GM12878 (cell line): Measurements from ENCODE around the gene TNF. TPM values are rescaled to one million over a fixed set of nuclear protein-coding genes. Genes with fewer than 3 reads are reported as not detected.

Experiments
- CEBPB ChIP-seq, 2 experiments: fragments of 150-350 bp in 1 of 2; IDR thresholded peaks; 2 replicates each; pipeline ENCODE4 v1.6.1; 2012 to 2014; ENCODE audit warnings: low read depth in 2 of 2, low read length in 2 of 2, borderline replicate concordance in 1 of 2, inconsistent platforms in 1 of 2
- CHD4 ChIP-seq: fragments of 200-600 bp; sonication (generic); IDR thresholded peaks from 2 replicates; pipeline ENCODE4 v1.6.1; 2016; ENCODE audit warnings: mild to moderate bottlenecking
- E4F1 ChIP-seq: fragments of 450-650 bp; IDR thresholded peaks from 2 replicates; pipeline ENCODE4 v1.6.1; 2018; ENCODE audit warnings: borderline replicate concordance, mild to moderate bottlenecking; ENCODE audit not compliant: partially characterized antibody
- HCFC1 ChIP-seq: fragments of 150-350 bp; IDR thresholded peaks from 2 replicates; pipeline ENCODE4 v1.6.1; 2014; ENCODE audit warnings: low read length
- HDAC6 ChIP-seq: fragments of 200-600 bp; sonication (generic); IDR thresholded peaks from one replicate; pipeline ENCODE4 v1.8.0; 2017; ENCODE audit warnings: antibody characterized with exemption; ENCODE audit not compliant: unreplicated experiment
- JUNB ChIP-seq: IDR thresholded peaks from 2 replicates; pipeline ENCODE4 v1.6.1; 2016; ENCODE audit warnings: antibody characterized with exemption, mild to moderate bottlenecking
- MYB ChIP-seq: fragments of 150-350 bp; IDR thresholded peaks from 2 replicates; pipeline ENCODE4 v1.6.1; 2014; ENCODE audit warnings: mild to moderate bottlenecking, low read depth, low read length, borderline replicate concordance
- SMC3 ChIP-seq: IDR thresholded peaks from 2 replicates; pipeline ENCODE4 v1.6.1; 2011; ENCODE audit warnings: low read length, improper control_type of control experiment, borderline replicate concordance
- SREBF1 ChIP-seq: IDR thresholded peaks from 2 replicates; pipeline ENCODE4 v1.6.1; 2012; ENCODE audit warnings: mild to moderate bottlenecking, low read length
- STAT1 ChIP-seq: fragments of 450-650 bp; conservative IDR thresholded peaks from 2 replicates; pipeline ENCODE4 v1.6.1; 2014; ENCODE audit warnings: antibody characterized with exemption, mild to moderate bottlenecking
- polyA plus RNA-seq, 11 experiments: library from polyadenylated mRNA; depleted of rRNA in 4 of 11; unstranded in 6 of 11; stranded (reverse) in 5 of 11; fragments of >200 nt; fragmentation: Nextera tagmentation in 4 of 11; fragmentation: Illumina TruSeq in 1 of 11; extraction: Ambion mirVana in 4 of 11; extraction: Trizol in 1 of 11; gene quantifications; 1 replicate in 1 of 11; 2 replicates in 10 of 11; pipeline versions ENCODE4 v1.2.1 to v1.2.3, GENCODE V29; 2011 to 2016; ENCODE audit warnings: inconsistent platforms in 2 of 11, missing spikeins in 2 of 11, low read depth in 1 of 11
- total RNA-seq, 4 experiments: library from RNA; depleted of rRNA in 3 of 4; stranded (reverse); fragments of >200 nt in 3 of 4; fragmentation: Illumina TruSeq in 1 of 4; extraction: Trizol in 1 of 4; gene quantifications; 2 replicates each; pipeline versions ENCODE4 v1.2.1 to v1.2.3, GENCODE V29; 2013 to 2021
- TF ChIP-seq, protein P1 (sequence below): fragments of 450-650 bp; IDR thresholded peaks from 2 replicates; pipeline ENCODE4 v1.6.1; 2017; ENCODE audit warnings: mild to moderate bottlenecking, moderate library complexity
- TF ChIP-seq, protein P2 (sequence below): fragments of 450-650 bp; IDR thresholded peaks from 2 replicates; pipeline ENCODE4 v1.6.1; 2017; ENCODE audit warnings: borderline replicate concordance
- TF ChIP-seq, protein P3 (sequence below): fragments of 450-650 bp; IDR thresholded peaks from 2 replicates; pipeline ENCODE4 v1.6.1; 2016; ENCODE audit warnings: mild to moderate bottlenecking
- TF ChIP-seq, protein P4 (sequence below): fragments of 450-650 bp; conservative IDR thresholded peaks from 2 replicates; pipeline ENCODE4 v1.6.1; 2017; ENCODE audit warnings: mild to moderate bottlenecking, moderate library complexity
- TF ChIP-seq, protein P5 (sequence below): IDR thresholded peaks from 2 replicates; pipeline ENCODE4 v1.6.1; 2012; ENCODE audit warnings: low read depth, low read length, improper control_type of control experiment

The TNF gene
- total and polyA plus RNA-seq, 10 of the 15 experiments (the other 5 are each of a cell fraction or from before 2014, with no cell fraction given) = 18.0 to 94.8 (median 61.9) TPM

GRCh38 chr6:31619805-31620585 is 44.6 kb downstream of the TNF start (continued):
- TF ChIP-seq, protein P1, sequence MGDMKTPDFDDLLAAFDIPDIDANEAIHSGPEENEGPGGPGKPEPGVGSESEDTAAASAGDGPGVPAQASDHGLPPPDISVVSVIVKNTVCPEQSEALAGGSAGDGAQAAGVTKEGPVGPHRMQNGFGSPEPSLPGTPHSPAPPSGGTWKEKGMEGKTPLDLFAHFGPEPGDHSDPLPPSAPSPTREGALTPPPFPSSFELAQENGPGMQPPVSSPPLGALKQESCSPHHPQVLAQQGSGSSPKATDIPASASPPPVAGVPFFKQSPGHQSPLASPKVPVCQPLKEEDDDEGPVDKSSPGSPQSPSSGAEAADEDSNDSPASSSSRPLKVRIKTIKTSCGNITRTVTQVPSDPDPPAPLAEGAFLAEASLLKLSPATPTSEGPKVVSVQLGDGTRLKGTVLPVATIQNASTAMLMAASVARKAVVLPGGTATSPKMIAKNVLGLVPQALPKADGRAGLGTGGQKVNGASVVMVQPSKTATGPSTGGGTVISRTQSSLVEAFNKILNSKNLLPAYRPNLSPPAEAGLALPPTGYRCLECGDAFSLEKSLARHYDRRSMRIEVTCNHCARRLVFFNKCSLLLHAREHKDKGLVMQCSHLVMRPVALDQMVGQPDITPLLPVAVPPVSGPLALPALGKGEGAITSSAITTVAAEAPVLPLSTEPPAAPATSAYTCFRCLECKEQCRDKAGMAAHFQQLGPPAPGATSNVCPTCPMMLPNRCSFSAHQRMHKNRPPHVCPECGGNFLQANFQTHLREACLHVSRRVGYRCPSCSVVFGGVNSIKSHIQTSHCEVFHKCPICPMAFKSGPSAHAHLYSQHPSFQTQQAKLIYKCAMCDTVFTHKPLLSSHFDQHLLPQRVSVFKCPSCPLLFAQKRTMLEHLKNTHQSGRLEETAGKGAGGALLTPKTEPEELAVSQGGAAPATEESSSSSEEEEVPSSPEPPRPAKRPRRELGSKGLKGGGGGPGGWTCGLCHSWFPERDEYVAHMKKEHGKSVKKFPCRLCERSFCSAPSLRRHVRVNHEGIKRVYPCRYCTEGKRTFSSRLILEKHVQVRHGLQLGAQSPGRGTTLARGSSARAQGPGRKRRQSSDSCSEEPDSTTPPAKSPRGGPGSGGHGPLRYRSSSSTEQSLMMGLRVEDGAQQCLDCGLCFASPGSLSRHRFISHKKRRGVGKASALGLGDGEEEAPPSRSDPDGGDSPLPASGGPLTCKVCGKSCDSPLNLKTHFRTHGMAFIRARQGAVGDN = peak; percentile 89
- TF ChIP-seq, protein P2, sequence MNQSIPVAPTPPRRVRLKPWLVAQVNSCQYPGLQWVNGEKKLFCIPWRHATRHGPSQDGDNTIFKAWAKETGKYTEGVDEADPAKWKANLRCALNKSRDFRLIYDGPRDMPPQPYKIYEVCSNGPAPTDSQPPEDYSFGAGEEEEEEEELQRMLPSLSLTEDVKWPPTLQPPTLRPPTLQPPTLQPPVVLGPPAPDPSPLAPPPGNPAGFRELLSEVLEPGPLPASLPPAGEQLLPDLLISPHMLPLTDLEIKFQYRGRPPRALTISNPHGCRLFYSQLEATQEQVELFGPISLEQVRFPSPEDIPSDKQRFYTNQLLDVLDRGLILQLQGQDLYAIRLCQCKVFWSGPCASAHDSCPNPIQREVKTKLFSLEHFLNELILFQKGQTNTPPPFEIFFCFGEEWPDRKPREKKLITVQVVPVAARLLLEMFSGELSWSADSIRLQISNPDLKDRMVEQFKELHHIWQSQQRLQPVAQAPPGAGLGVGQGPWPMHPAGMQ = no peak
- TF ChIP-seq HCFC1 = peak; percentile 53
- TF ChIP-seq, protein P3, sequence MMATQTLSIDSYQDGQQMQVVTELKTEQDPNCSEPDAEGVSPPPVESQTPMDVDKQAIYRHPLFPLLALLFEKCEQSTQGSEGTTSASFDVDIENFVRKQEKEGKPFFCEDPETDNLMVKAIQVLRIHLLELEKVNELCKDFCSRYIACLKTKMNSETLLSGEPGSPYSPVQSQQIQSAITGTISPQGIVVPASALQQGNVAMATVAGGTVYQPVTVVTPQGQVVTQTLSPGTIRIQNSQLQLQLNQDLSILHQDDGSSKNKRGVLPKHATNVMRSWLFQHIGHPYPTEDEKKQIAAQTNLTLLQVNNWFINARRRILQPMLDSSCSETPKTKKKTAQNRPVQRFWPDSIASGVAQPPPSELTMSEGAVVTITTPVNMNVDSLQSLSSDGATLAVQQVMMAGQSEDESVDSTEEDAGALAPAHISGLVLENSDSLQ = peak; percentile 57; the same call in 1 of the 2 replicates
- TF ChIP-seq SREBF1 = no peak; the same call in 1 of the 2 replicates
- no peak for TF ChIP-seq SMC3
- no peak for TF ChIP-seq E4F1
- TF ChIP-seq, protein P4, sequence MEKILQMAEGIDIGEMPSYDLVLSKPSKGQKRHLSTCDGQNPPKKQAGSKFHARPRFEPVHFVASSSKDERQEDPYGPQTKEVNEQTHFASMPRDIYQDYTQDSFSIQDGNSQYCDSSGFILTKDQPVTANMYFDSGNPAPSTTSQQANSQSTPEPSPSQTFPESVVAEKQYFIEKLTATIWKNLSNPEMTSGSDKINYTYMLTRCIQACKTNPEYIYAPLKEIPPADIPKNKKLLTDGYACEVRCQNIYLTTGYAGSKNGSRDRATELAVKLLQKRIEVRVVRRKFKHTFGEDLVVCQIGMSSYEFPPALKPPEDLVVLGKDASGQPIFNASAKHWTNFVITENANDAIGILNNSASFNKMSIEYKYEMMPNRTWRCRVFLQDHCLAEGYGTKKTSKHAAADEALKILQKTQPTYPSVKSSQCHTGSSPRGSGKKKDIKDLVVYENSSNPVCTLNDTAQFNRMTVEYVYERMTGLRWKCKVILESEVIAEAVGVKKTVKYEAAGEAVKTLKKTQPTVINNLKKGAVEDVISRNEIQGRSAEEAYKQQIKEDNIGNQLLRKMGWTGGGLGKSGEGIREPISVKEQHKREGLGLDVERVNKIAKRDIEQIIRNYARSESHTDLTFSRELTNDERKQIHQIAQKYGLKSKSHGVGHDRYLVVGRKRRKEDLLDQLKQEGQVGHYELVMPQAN = peak; percentile 65; the same call in 1 of the 2 replicates
- TF ChIP-seq CHD4 = no peak
- TF ChIP-seq, protein P5, sequence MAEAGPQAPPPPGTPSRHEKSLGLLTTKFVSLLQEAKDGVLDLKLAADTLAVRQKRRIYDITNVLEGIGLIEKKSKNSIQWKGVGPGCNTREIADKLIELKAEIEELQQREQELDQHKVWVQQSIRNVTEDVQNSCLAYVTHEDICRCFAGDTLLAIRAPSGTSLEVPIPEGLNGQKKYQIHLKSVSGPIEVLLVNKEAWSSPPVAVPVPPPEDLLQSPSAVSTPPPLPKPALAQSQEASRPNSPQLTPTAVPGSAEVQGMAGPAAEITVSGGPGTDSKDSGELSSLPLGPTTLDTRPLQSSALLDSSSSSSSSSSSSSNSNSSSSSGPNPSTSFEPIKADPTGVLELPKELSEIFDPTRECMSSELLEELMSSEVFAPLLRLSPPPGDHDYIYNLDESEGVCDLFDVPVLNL = no peak; the same call in 1 of the 2 replicates
- TF ChIP-seq CEBPB (IDR thresholded peaks at IDR 0.05; ENCODE audit: borderline replicate concordance in 1 of 2, low read depth in 2 of 2, low read length in 2 of 2) = no peak
- peak; percentile 93 for TF ChIP-seq MYB
- peak; percentile 51 for TF ChIP-seq HDAC6
- 0 out of 2 replicates have a peak, but pooled peaks have one; percentile 76 for TF ChIP-seq STAT1
- TF ChIP-seq JUNB = peak; percentile 41; the same call in 1 of the 2 replicates
